Measurements from ENCODE around the gene MROH2A. TPM values are rescaled to one million over a fixed set of nuclear protein-coding genes. Genes with fewer than 3 reads are reported as not detected.
"Not testable (repeated sequence)": the region's sequence is repeated elsewhere in the genome, so short reads cannot be mapped to it uniquely, and the experiment has no call there.

Gene MROH2A
- total and polyA plus RNA-seq, 4 donors = 0.08 to 0.28 (median 0.09) TPM; not detected in 1

DNA sequence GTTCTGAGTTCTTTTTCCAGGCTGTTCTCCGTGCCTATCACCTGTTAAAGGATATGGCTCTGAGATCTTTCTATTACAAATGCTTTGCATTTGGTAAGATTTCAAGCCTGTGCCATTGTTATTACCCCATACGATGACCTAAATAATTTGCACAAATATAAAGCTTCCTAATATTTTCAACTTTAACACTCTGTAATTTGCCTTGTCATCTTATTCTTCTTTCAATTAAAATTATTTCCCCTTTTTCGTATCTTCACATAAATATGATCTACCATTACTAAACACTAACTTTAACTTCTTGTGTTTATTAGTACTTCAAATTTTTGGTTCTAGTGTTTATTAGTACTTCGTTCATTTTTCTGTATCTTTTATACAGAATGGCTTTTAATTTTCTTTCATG, 93.3 kb downstream of the MROH2A start:
- Histone ChIP-seq H3K9ac (ENCODE audit: low read depth in 1 of 2, low read length in 2 of 2) (no peak overlapping the region), H3K4me1 (ENCODE audit: control insufficient read depth in 4 of 4, insufficient read depth in 4 of 4, low read length in 3 of 4) (peaks cover 0 to 3% (median 0%) of the 10 kb centered on the region in 4 donors), H3K27ac (ENCODE audit: low read depth in 1 of 2, low read length in 2 of 2) (no peak overlapping the region), H3K36me3 (ENCODE audit: control insufficient read depth in 4 of 4, insufficient read depth in 3 of 4, low read depth in 1 of 4, low read length in 3 of 4) (no peaks in the 10 kb centered on the region), H3K27me3 (ENCODE audit: control insufficient read depth in 4 of 4, insufficient read depth in 4 of 4, low read length in 3 of 4) (no peaks in the 10 kb centered on the region), H3K9me3 (ENCODE audit: control insufficient read depth in 4 of 4, low read length in 3 of 4) (peaks cover 0 to 9% (median 0%) of the 10 kb centered on the region in 4 donors), H3K4me3 (ENCODE audit: low read depth in 1 of 3, low read length in 3 of 3) (no peak overlapping the region)
- TF ChIP-seq RAD21 (IDR thresholded peaks at IDR 0.05) (no peak), NR2F2 (IDR thresholded peaks at IDR 0.05) (no peak), HNF4G (IDR thresholded peaks at IDR 0.05) (no peak), RXRA (IDR thresholded peaks at IDR 0.05) (no peak), YY1 (IDR thresholded peaks at IDR 0.05) (no peak), JUND (IDR thresholded peaks at IDR 0.05) (no peak), REST (IDR thresholded peaks at IDR 0.05) (no peak), CTCF (IDR thresholded peaks at IDR 0.05; ENCODE audit: low read depth, low read length, missing input control) (no peak), TAF1 (conservative IDR thresholded peaks at IDR 0.05) (no peak), SP1 (IDR thresholded peaks at IDR 0.05) (no peak), HNF4A (conservative IDR thresholded peaks at IDR 0.05) (no peak), FOXA1 (IDR thresholded peaks at IDR 0.05) (no peak), FOXA2 (IDR thresholded peaks at IDR 0.05) (no peak), GABPA (IDR thresholded peaks at IDR 0.05 in 1 of 2, conservative IDR thresholded peaks at IDR 0.05 in 1 of 2) (no peak), EGR1 (IDR thresholded peaks at IDR 0.05; ENCODE audit: low read depth in 2 of 2) (no peak)
- TF ChIP-seq, protein P1, sequence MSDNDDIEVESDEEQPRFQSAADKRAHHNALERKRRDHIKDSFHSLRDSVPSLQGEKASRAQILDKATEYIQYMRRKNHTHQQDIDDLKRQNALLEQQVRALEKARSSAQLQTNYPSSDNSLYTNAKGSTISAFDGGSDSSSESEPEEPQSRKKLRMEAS (IDR thresholded peaks at IDR 0.05) = no peak
- TF ChIP-seq, protein P2, sequence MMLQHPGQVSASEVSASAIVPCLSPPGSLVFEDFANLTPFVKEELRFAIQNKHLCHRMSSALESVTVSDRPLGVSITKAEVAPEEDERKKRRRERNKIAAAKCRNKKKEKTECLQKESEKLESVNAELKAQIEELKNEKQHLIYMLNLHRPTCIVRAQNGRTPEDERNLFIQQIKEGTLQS (IDR thresholded peaks at IDR 0.05) = no peak
- TF ChIP-seq, protein P3, sequence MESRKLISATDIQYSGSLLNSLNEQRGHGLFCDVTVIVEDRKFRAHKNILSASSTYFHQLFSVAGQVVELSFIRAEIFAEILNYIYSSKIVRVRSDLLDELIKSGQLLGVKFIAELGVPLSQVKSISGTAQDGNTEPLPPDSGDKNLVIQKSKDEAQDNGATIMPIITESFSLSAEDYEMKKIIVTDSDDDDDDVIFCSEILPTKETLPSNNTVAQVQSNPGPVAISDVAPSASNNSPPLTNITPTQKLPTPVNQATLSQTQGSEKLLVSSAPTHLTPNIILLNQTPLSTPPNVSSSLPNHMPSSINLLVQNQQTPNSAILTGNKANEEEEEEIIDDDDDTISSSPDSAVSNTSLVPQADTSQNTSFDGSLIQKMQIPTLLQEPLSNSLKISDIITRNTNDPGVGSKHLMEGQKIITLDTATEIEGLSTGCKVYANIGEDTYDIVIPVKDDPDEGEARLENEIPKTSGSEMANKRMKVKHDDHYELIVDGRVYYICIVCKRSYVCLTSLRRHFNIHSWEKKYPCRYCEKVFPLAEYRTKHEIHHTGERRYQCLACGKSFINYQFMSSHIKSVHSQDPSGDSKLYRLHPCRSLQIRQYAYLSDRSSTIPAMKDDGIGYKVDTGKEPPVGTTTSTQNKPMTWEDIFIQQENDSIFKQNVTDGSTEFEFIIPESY (IDR thresholded peaks at IDR 0.05) = no peak
- WGBS = 59% methylated on average over 4 of the region's 4 CpGs
- no peak for DNase-seq (ENCODE audit: low spot score)

- H3K4me3 ChIP-seq (ENCODE audit: low read depth in 1 of 3, low read length in 3 of 3); DNase-seq (ENCODE audit: low spot score); H3K9ac ChIP-seq (ENCODE audit: low read depth in 1 of 2, low read length in 2 of 2); H3K9me3 ChIP-seq (ENCODE audit: control insufficient read depth in 4 of 4, low read length in 3 of 4); H3K27me3 ChIP-seq (ENCODE audit: control insufficient read depth in 4 of 4, insufficient read depth in 4 of 4, low read length in 3 of 4); H3K36me3 ChIP-seq (ENCODE audit: control insufficient read depth in 4 of 4, insufficient read depth in 3 of 4, low read depth in 1 of 4, low read length in 3 of 4); H3K27ac ChIP-seq (ENCODE audit: low read depth in 1 of 2, low read length in 2 of 2); H3K4me1 ChIP-seq (ENCODE audit: control insufficient read depth in 4 of 4, insufficient read depth in 4 of 4, low read length in 3 of 4): not testable (repeated sequence)
- WGBS = 51% methylated on average over 2 of the region's 2 CpGs
These were observed 94.0 kb downstream of the MROH2A start for GRCh38 chr2:233872125-233872524.
